ENCODE measurements around the gene KAZALD1. TPM values are rescaled to one million over a fixed set of nuclear protein-coding genes. Genes with fewer than 3 reads are reported as not detected.

KAZALD1 gene
- total and polyA plus RNA-seq, 2 donors from 2014 or later: 9.7 to 9.8 TPM

DNA sequence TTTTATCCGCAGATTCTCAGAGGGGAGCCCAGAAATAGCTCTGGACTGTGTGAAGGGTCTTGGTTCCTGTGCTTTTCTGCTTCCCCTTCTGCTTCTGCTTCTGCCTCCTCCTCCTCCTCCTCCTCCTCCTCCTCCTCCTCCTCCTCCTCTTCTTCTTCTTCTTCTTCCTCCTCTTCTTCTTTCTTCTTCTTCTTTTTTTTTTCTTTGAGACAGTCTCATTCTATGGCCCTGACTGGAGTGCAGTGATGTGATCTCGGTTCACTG lies 42.4 kb upstream of the KAZALD1 start:
- intact Hi-C loops (cut with DNase I): no loop called here
- no peak for FAIRE-seq
- Histone ChIP-seq H3K9me3 (ENCODE audit: control insufficient read depth in 2 of 3, insufficient read depth in 1 of 3, low read length in 3 of 3) (no peaks in the 10 kb centered on the region), H3K4me1 (ENCODE audit: control insufficient read depth in 2 of 3, insufficient read depth in 2 of 3, low read depth in 1 of 3, low read length in 3 of 3) (peaks cover 0 to 5% (median 0%) of the 10 kb centered on the region in 3 donors), H3K4me3 (ENCODE audit: low read length in 3 of 3) (no peak overlapping the region), H3K36me3 (ENCODE audit: control insufficient read depth in 2 of 3, insufficient read depth in 3 of 3, low read length in 3 of 3) (no peaks in the 10 kb centered on the region), H3K27ac (ENCODE audit: low read depth in 2 of 2, low read length in 2 of 2) (no peak overlapping the region), H3K27me3 (ENCODE audit: control insufficient read depth, insufficient read depth, low read length) (peaks cover 4% of the 10 kb centered on the region), H3K9ac (ENCODE audit: low read length in 3 of 3) (no peak overlapping the region)
- DNase-seq: no peak
- TF ChIP-seq, protein P1, sequence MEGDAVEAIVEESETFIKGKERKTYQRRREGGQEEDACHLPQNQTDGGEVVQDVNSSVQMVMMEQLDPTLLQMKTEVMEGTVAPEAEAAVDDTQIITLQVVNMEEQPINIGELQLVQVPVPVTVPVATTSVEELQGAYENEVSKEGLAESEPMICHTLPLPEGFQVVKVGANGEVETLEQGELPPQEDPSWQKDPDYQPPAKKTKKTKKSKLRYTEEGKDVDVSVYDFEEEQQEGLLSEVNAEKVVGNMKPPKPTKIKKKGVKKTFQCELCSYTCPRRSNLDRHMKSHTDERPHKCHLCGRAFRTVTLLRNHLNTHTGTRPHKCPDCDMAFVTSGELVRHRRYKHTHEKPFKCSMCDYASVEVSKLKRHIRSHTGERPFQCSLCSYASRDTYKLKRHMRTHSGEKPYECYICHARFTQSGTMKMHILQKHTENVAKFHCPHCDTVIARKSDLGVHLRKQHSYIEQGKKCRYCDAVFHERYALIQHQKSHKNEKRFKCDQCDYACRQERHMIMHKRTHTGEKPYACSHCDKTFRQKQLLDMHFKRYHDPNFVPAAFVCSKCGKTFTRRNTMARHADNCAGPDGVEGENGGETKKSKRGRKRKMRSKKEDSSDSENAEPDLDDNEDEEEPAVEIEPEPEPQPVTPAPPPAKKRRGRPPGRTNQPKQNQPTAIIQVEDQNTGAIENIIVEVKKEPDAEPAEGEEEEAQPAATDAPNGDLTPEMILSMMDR (IDR thresholded peaks at IDR 0.05; ENCODE audit: borderline replicate concordance, extremely low read depth, insufficient read depth): no peak

DNA sequence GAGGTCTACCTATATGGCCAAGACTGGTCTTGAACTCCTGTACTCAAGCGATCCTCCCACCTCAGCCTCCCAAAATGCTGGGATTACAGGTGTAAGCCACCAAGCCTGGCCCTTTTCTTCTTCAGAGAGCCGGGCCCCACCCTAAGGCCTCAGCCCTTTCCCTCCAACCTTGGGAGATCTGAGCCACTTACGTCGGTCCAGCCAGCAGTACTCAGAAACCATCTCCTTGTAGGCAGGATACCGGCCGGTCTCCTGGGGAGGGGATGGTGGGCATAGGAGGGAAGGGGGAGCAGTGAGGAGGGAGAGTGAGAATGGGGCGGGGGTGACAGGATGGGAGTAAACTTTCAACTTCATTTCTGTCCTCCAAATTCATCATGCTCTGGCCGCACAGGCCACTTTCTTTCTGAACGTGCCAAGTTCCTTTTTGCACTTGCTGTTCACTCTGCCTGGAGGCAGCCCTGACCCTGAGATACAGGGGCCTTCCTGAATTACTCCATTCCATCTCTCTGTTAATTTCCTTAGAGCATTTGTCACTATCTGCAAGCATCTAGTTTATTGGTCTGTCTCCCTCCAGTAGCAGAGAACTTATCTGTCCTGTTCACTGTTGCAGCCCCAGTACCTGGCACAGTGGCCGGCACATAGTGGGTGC lies 41.2 kb upstream of the KAZALD1 start:
- H3K27ac ChIP-seq (ENCODE audit: low read depth in 2 of 2, low read length in 2 of 2): no peak overlapping the region
- DNase-seq (no peak), FAIRE-seq (no peak)
- H3K9ac ChIP-seq (ENCODE audit: low read length in 3 of 3): no peak overlapping the region
- no peaks in the 10 kb centered on the region for H3K9me3 ChIP-seq (ENCODE audit: control insufficient read depth in 2 of 3, insufficient read depth in 1 of 3, low read length in 3 of 3)
- H3K27me3 ChIP-seq (ENCODE audit: control insufficient read depth, insufficient read depth, low read length): peaks cover 4% of the 10 kb centered on the region
- H3K4me1 ChIP-seq (ENCODE audit: control insufficient read depth in 2 of 3, insufficient read depth in 2 of 3, low read depth in 1 of 3, low read length in 3 of 3): peaks cover 0 to 2% (median 0%) of the 10 kb centered on the region in 3 donors
- intact Hi-C loops (cut with DNase I): no loop called here
- TF ChIP-seq, protein P1 (IDR thresholded peaks at IDR 0.05; ENCODE audit: borderline replicate concordance, extremely low read depth, insufficient read depth): no peak
- H3K4me3 ChIP-seq (ENCODE audit: low read length in 3 of 3): no peak overlapping the region
- H3K36me3 ChIP-seq (ENCODE audit: control insufficient read depth in 2 of 3, insufficient read depth in 3 of 3, low read length in 3 of 3): no peaks in the 10 kb centered on the region

DNA sequence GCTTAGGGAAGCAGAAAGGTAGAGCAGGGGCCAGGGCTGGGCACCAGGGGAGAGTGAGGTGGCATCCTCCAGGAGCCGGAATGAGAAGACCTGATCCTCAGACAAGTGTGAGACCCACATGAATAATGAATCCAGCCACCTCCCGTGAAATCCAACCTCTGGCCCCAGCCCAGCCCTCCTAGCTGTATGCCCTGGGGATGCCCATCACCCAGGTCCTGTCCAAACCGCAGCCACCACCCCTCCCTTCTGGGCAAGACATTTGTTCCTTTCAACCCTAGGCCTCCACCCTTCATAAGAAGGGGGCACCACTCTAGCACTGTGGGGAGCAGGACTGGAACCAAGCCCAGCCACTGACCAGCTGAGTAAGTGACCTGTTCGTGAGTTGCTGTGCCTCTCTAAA lies 40.5 kb upstream of the KAZALD1 start:
- DNase-seq: no peak
- FAIRE-seq: no peak
- H3K27me3 ChIP-seq (ENCODE audit: control insufficient read depth, insufficient read depth, low read length): peaks cover 4% of the 10 kb centered on the region
- no peaks in the 10 kb centered on the region for H3K9me3 ChIP-seq (ENCODE audit: control insufficient read depth in 2 of 3, insufficient read depth in 1 of 3, low read length in 3 of 3)
- H3K4me1 ChIP-seq (ENCODE audit: control insufficient read depth in 2 of 3, insufficient read depth in 2 of 3, low read depth in 1 of 3, low read length in 3 of 3): peaks cover 0 to 2% (median 0%) of the 10 kb centered on the region in 3 donors
- H3K36me3 ChIP-seq (ENCODE audit: control insufficient read depth in 2 of 3, insufficient read depth in 3 of 3, low read length in 3 of 3): no peaks in the 10 kb centered on the region
- intact Hi-C loops (cut with DNase I): no loop called here
- TF ChIP-seq, protein P1 (IDR thresholded peaks at IDR 0.05; ENCODE audit: borderline replicate concordance, extremely low read depth, insufficient read depth): no peak
- no peak overlapping the region for H3K4me3 ChIP-seq (ENCODE audit: low read length in 3 of 3)
- no peak overlapping the region for H3K27ac ChIP-seq (ENCODE audit: low read depth in 2 of 2, low read length in 2 of 2)
- no peak overlapping the region for H3K9ac ChIP-seq (ENCODE audit: low read length in 3 of 3)

Data from kidney (tissue), 14 donors.